ENCODE measurements around the gene EML5. TPM values are rescaled to one million over a fixed set of nuclear protein-coding genes. Genes with fewer than 3 reads are reported as not detected.
A peak's percentile ranks its signal among the peaks of the same experiment; 100 is the strongest.

EML5 gene
- total and polyA plus RNA-seq, 2 of the 13 experiments (the other 11 are each of a cell fraction or from before 2014, with no cell fraction given), result 0.11 TPM; not detected in 1

DNA sequence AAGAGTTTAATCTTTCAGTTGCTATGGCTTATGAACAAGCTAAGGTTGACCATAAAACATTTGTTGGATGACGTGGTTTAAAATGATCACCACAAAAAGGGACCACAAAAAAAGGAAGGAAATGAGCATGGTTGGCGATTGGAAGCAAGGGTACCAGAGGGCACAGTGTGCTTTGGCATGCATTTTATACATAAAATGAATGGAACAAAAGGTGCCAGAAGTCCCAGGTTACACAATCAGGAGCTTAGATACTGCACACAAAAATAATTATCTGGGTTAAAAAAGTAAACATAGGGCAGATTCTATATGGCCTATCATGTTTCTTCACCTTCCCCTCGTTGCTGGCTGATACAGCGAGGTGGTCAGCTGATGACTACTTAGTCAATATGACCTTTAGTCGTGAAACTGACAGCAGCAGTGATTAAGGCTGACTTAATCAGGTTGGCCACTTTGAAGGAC is 179.2 kb downstream of the EML5 start (continued):
- TF ChIP-seq, protein P1, sequence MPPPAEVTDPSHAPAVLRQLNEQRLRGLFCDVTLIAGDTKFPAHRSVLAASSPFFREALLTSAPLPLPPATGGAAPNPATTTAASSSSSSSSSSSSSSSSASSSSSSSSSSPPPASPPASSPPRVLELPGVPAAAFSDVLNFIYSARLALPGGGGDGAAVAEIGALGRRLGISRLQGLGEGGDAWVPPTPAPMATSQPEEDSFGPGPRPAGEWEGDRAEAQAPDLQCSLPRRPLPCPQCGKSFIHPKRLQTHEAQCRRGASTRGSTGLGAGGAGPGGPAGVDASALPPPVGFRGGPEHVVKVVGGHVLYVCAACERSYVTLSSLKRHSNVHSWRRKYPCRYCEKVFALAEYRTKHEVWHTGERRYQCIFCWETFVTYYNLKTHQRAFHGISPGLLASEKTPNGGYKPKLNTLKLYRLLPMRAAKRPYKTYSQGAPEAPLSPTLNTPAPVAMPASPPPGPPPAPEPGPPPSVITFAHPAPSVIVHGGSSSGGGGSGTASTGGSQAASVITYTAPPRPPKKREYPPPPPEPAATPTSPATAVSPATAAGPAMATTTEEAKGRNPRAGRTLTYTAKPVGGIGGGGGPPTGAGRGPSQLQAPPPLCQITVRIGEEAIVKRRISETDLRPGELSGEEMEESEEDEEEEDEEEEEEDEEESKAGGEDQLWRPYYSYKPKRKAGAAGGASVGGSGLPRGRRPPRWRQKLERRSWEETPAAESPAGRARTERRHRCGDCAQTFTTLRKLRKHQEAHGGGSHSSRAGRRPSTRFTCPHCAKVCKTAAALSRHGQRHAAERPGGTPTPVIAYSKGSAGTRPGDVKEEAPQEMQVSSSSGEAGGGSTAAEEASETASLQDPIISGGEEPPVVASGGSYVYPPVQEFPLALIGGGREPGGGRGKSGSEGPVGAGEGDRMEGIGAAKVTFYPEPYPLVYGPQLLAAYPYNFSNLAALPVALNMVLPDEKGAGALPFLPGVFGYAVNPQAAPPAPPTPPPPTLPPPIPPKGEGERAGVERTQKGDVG (CRISPR knock-in tag; IDR thresholded peaks at IDR 0.05; ENCODE audit: borderline replicate concordance), result no peak
- TF ChIP-seq ESRRA (CRISPR knock-in tag; IDR thresholded peaks at IDR 0.05; ENCODE audit: low read depth) (no peak), KDM2A (CRISPR knock-in tag; IDR thresholded peaks at IDR 0.05; ENCODE audit: borderline replicate concordance, low read depth) (no peak), ZNF20 (CRISPR knock-in tag; IDR thresholded peaks at IDR 0.05) (no peak), BRD4 (CRISPR knock-in tag; IDR thresholded peaks at IDR 0.05) (no peak), PAXIP1 (CRISPR knock-in tag; conservative IDR thresholded peaks at IDR 0.05) (peak; percentile 73), ZNF354B (CRISPR knock-in tag; IDR thresholded peaks at IDR 0.05) (no peak), FOXA1 (IDR thresholded peaks at IDR 0.05) (peak; percentile 83), FOXA1 (CRISPR knock-in tag; IDR thresholded peaks at IDR 0.05) (peak; percentile 96), HMG20A (CRISPR knock-in tag; IDR thresholded peaks at IDR 0.05; ENCODE audit: borderline replicate concordance) (peak; percentile 47; the same call in 1 of the 2 replicates), NFKB2 (CRISPR knock-in tag; IDR thresholded peaks at IDR 0.05; ENCODE audit: borderline replicate concordance) (no peak), ADNP (CRISPR knock-in tag; IDR thresholded peaks at IDR 0.05) (no peak), PITX1 (CRISPR knock-in tag; IDR thresholded peaks at IDR 0.05) (peak; percentile 68), SOX5 (CRISPR knock-in tag; IDR thresholded peaks at IDR 0.05; ENCODE audit: borderline replicate concordance) (0 out of 2 replicates have a peak, but pooled peaks have one; percentile 57), IRF2 (CRISPR knock-in tag; IDR thresholded peaks at IDR 0.05) (0 out of 2 replicates have a peak, but pooled peaks have one; percentile 19), EP300 (IDR thresholded peaks at IDR 0.05; ENCODE audit: low read depth in 2 of 2, low read length in 2 of 2) (peak in 1 of 2 experiments; percentile 63; a peak in 1 of 4 replicates), EP300 (CRISPR knock-in tag; IDR thresholded peaks at IDR 0.05; ENCODE audit: borderline replicate concordance) (peak; percentile 34; the same call in 1 of the 2 replicates), FOSL1 (CRISPR knock-in tag; IDR thresholded peaks at IDR 0.05; ENCODE audit: borderline replicate concordance) (no peak), ONECUT2 (CRISPR knock-in tag; IDR thresholded peaks at IDR 0.05) (no peak), TOE1 (CRISPR knock-in tag; IDR thresholded peaks at IDR 0.05) (no peak), FOSL2 (CRISPR knock-in tag; IDR thresholded peaks at IDR 0.05) (peak; percentile 80)
- TF ChIP-seq, protein P2, sequence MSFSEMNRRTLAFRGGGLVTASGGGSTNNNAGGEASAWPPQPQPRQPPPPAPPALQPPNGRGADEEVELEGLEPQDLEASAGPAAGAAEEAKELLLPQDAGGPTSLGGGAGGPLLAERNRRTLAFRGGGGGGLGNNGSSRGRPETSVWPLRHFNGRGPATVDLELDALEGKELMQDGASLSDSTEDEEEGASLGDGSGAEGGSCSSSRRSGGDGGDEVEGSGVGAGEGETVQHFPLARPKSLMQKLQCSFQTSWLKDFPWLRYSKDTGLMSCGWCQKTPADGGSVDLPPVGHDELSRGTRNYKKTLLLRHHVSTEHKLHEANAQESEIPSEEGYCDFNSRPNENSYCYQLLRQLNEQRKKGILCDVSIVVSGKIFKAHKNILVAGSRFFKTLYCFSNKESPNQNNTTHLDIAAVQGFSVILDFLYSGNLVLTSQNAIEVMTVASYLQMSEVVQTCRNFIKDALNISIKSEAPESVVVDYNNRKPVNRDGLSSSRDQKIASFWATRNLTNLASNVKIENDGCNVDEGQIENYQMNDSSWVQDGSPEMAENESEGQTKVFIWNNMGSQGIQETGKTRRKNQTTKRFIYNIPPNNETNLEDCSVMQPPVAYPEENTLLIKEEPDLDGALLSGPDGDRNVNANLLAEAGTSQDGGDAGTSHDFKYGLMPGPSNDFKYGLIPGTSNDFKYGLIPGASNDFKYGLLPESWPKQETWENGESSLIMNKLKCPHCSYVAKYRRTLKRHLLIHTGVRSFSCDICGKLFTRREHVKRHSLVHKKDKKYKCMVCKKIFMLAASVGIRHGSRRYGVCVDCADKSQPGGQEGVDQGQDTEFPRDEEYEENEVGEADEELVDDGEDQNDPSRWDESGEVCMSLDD (CRISPR knock-in tag; IDR thresholded peaks at IDR 0.05; ENCODE audit: borderline replicate concordance), result no peak
